Measurements from ENCODE around the gene CACNA1B. TPM values are rescaled to one million over a fixed set of nuclear protein-coding genes. Genes with fewer than 3 reads are reported as not detected.
"Not testable (repeated sequence)": the region's sequence is repeated elsewhere in the genome, so short reads cannot be mapped to it uniquely, and the experiment has no call there.

The CACNA1B gene
- polyA plus RNA-seq (ENCODE audit: insufficient read length in 3 of 3), result under 1 TPM; 0.24 to 0.53 (median 0.26) TPM
- long read RNA-seq, donor 1, result 0 reads
- long read RNA-seq, donor 2, result 0 reads
- long read RNA-seq, donor 3, result 0 reads
- long read RNA-seq, donor 4, result 0 reads
- long read RNA-seq, donor 5, result 0 reads
- long read RNA-seq, donor 6, result 0 reads
- long read RNA-seq, donor 7, result 0 reads
- long read RNA-seq, donor 8, result 0 reads
- long read RNA-seq, donor 9, result 0 reads
- long read RNA-seq, donor 10, result 0 reads
- long read RNA-seq, donor 11, result 0 reads
- long read RNA-seq, donor 12, result 0 reads
- long read RNA-seq, donor 13, result 0 reads
- long read RNA-seq, donor 14, result 0 reads
- long read RNA-seq, donor 15, result 0 reads
- long read RNA-seq, donor 16, result 0 reads

GRCh38 chr9:137877506-137878122 is at the start of gene CACNA1B:
TSS of gene CACNA1B (plus strand) at chr9:137877782. CDS start at chr9:137877934, 152 bp downstream.
- not testable (repeated sequence) for DNase-seq

- no peak for DNase-seq
Measured at GRCh38 chr9:137827908-137828526, 49.6 kb upstream of the CACNA1B start.

GRCh38 chr9:137828527-137829259 is 48.9 kb upstream of the CACNA1B start:
- DNase-seq, result peak; percentile 47

- no peak for DNase-seq
Measured at GRCh38 chr9:137829260-137829996, 48.2 kb upstream of the CACNA1B start.

- DNase-seq, result no peak
Measured at GRCh38 chr9:137832191-137832700, 45.3 kb upstream of the CACNA1B start.

- no peak for DNase-seq
Measured at GRCh38 chr9:137832830-137833590, 44.6 kb upstream of the CACNA1B start.

- DNase-seq, result no peak
Measured at GRCh38 chr9:137833721-137834613, 43.6 kb upstream of the CACNA1B start.

GRCh38 chr9:137834846-137835546 is 42.6 kb upstream of the CACNA1B start:
- DNase-seq, result no peak

GRCh38 chr9:137836151-137836830 is 41.3 kb upstream of the CACNA1B start:
- DNase-seq, result no peak

GRCh38 chr9:137836831-137837241 is 40.7 kb upstream of the CACNA1B start:
- DNase-seq, result no peak

GRCh38 chr9:137837345-137838278 is 40.0 kb upstream of the CACNA1B start:
- DNase-seq, result no peak

- DNase-seq, result no peak
Measured at GRCh38 chr9:137838576-137838975, 39.0 kb upstream of the CACNA1B start.

- DNase-seq, result no peak
Measured at GRCh38 chr9:137843355-137843754, 34.2 kb upstream of the CACNA1B start.

GRCh38 chr9:137851516-137852267 is 25.9 kb upstream of the CACNA1B start:
- no peak for DNase-seq

- DNase-seq, result no peak
Measured at GRCh38 chr9:137853392-137853995, 24.1 kb upstream of the CACNA1B start.

GRCh38 chr9:137860361-137860760 is 17.2 kb upstream of the CACNA1B start:
- DNase-seq, result no peak
